ENCODE results near the gene CNNM4. TPM values are rescaled to one million over a fixed set of nuclear protein-coding genes. Genes with fewer than 3 reads are reported as not detected.
A peak's percentile ranks its signal among the peaks of the same experiment; 100 is the strongest.

CNNM4 gene
- total and polyA plus RNA-seq, 3 experiments from 2014 or later = 4.1 to 7.2 (median 6.9) TPM

DNA sequence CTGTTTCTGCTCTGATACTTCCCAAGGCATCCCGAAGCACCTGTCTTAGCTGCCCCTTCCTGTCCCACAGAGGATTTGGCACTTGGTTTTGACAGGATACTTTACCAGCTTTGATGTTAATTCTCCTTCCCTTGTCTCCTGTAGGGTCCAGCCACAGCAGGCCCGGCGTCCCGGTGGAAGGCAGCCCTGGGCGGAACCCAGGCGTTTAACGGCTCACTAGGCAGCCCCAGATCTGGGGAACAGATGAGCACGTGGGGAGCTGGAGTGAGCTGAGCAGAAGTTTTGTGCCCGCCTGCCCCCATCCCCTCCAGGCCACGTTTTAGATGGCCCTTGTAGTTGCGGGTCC lies 71.7 kb downstream of the CNNM4 start:
- DNase-seq = no peak
- Histone ChIP-seq H3K27me3 (ENCODE audit: insufficient read depth, low read length, poor library complexity, severe bottlenecking) (no peaks in the 10 kb centered on the region), H3K27ac (ENCODE audit: low read depth, low read length) (no peak overlapping the region), H3K4me1 (ENCODE audit: insufficient read depth, low read length) (no peaks in the 10 kb centered on the region), H3K9me3 (ENCODE audit: low read length) (no peaks in the 10 kb centered on the region), H3K36me3 (ENCODE audit: insufficient read depth, low read length) (peaks cover 56% of the 10 kb centered on the region), H3K4me3 (ENCODE audit: low read length) (no peak overlapping the region)
- Mint-ChIP-seq H3K27ac (peak overlapping the region in 1 of 8 donors; percentile 33), H3K27me3 (no peaks in the 10 kb centered on the region), H3K4me1 (peaks cover 0 to 3% (median 0%) of the 10 kb centered on the region in 3 donors), H3K9me3 (no peaks in the 10 kb centered on the region), H3K4me3 (no peak overlapping the region), H3K36me3 (peaks cover 6 to 88% (median 20%) of the 10 kb centered on the region in 3 donors)
- CTCF ChIA-PET = interaction anchor here (1.1 to 2.1 kb wide), 2 partner anchors 25 to 280 kb away, joined by 3 to 7 read pairs; partner anchors contain the start of genes ANKRD36 and ANKRD39
- POLR2A ChIA-PET = no interaction called here

DNA sequence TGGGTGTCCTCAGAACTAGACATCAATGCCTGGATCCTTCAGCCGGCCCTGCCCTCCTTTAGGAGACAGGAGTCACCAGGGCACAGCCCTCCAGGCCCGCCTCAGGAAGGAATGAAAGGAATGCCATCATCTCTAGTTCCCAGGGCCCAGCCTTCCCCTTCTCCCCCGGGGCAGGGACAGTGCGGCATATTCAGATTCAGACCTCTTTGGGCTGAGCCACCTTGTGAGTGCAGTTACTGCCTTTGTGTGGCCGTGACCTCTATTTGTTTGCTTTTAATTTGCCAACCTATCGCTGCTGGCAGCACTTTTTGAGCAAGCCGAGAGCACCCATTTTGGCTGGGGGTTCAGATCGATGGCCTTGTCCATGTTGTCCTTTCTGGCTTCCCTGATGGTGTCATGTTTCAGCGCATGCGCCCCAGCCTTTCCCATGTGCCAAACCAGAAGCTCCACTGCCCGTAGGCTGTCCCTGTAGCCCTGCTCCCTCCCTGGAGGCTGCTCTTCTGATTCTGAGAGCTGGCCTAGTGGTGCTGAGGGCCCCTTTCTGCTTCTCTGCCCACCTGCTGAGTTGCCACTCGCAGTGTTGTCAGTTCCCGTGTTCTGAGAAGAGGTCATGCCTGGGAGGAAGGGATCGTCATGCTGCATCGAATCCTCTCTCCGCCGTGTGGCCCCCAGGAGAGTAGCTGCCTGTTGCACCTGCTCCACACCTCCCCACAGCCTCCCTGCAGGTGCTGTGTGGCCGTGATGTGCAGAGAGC lies 72.2 kb downstream of the CNNM4 start:
- H3K4me1 ChIP-seq (ENCODE audit: insufficient read depth, low read length) = no peaks in the 10 kb centered on the region
- Mint-ChIP-seq H3K4me3 (no peak overlapping the region), H3K9me3 (no peaks in the 10 kb centered on the region), H3K27ac (peak overlapping the region in 3 of 8 donors; percentile 32 to 39 (median 36)), H3K36me3 (peaks cover 6 to 84% (median 20%) of the 10 kb centered on the region in 3 donors), H3K4me1 (peaks cover 0 to 4% (median 0%) of the 10 kb centered on the region in 3 donors), H3K27me3 (no peaks in the 10 kb centered on the region)
- POLR2A ChIA-PET = no interaction called here
- DNase-seq = no peak
- peaks cover 53% of the 10 kb centered on the region for H3K36me3 ChIP-seq (ENCODE audit: insufficient read depth, low read length)
- H3K27me3 ChIP-seq (ENCODE audit: insufficient read depth, low read length, poor library complexity, severe bottlenecking) = no peaks in the 10 kb centered on the region
- H3K27ac ChIP-seq (ENCODE audit: low read depth, low read length) = no peak overlapping the region
- CTCF ChIA-PET = interaction anchor here (0.8 to 2.1 kb wide), 3 partner anchors 9 to 280 kb away, joined by 3 to 7 read pairs (median 3); partner anchors contain the start of genes ANKRD36 and ANKRD39
- no peak overlapping the region for H3K4me3 ChIP-seq (ENCODE audit: low read length)
- no peaks in the 10 kb centered on the region for H3K9me3 ChIP-seq (ENCODE audit: low read length)

- CTCF ChIA-PET = interaction anchor here (1.3 to 1.7 kb wide), 3 partner anchors 9 to 22 kb away, joined by 3 to 8 read pairs (median 3); partner anchors contain the start of gene ANKRD39
- POLR2A ChIA-PET = no interaction called here
- H3K4me3 Mint-ChIP-seq = no peak overlapping the region
- H3K4me1 Mint-ChIP-seq = peaks cover 8 to 30% (median 13%) of the 10 kb centered on the region in 3 donors
- Histone ChIP-seq H3K27me3 (ENCODE audit: insufficient read depth, low read length, poor library complexity, severe bottlenecking) (no peaks in the 10 kb centered on the region), H3K27ac (ENCODE audit: low read depth, low read length) (no peak overlapping the region), H3K4me3 (ENCODE audit: low read length) (no peak overlapping the region), H3K9me3 (ENCODE audit: low read length) (no peaks in the 10 kb centered on the region), H3K36me3 (ENCODE audit: insufficient read depth, low read length) (peaks cover 32% of the 10 kb centered on the region), H3K4me1 (ENCODE audit: insufficient read depth, low read length) (peaks cover 17% of the 10 kb centered on the region)
- H3K9me3 Mint-ChIP-seq = no peaks in the 10 kb centered on the region
- no peak for DNase-seq
- no peaks in the 10 kb centered on the region for H3K27me3 Mint-ChIP-seq
- H3K27ac Mint-ChIP-seq = peak overlapping the region in 1 of 8 donors; percentile 35
- H3K36me3 Mint-ChIP-seq = peaks cover 0 to 60% (median 10%) of the 10 kb centered on the region in 3 donors
These were observed 75.1 kb downstream of the CNNM4 start for GRCh38 chr2:96835830-96836229.

DNA sequence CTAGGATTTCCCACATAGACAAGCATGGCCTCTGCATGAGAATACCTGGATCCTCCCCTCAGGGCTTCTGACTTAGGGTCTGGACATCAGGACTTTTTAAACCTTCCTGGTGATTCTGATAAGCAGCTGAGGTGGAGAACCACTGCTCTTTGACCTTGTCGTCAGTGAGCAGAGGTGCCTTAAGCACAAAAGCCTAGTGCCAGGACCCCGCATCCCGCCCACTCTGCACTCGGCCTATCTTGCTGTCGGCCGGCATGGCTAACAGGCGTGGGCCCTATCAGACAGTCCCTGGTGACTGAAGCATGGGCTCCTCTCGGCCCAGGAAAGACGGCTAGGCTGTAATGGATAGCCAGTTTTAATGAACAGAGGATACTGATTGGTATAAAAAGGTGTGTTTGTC lies 76.9 kb downstream of the CNNM4 start:
- H3K4me3 ChIP-seq (ENCODE audit: low read length) = no peak overlapping the region
- Mint-ChIP-seq H3K4me1 (peaks cover 8 to 33% (median 16%) of the 10 kb centered on the region in 3 donors), H3K9me3 (peaks cover 0 to 2% (median 0%) of the 10 kb centered on the region in 5 donors), H3K27ac (peak overlapping the region in 4 of 8 donors; percentile 26 to 62 (median 50)), H3K4me3 (peak overlapping the region in 1 of 7 donors; percentile 9), H3K36me3 (peaks cover 0 to 44% (median 6%) of the 10 kb centered on the region in 3 donors), H3K27me3 (no peaks in the 10 kb centered on the region)
- no peaks in the 10 kb centered on the region for H3K9me3 ChIP-seq (ENCODE audit: low read length)
- CTCF ChIA-PET = interaction anchor here (1.3 to 3.4 kb wide), 3 partner anchors 20 to 274 kb away, joined by 3 to 24 read pairs (median 4); partner anchors contain the start of gene ANKRD39
- no peak for DNase-seq
- POLR2A ChIA-PET = interaction anchor here (0.7 to 1.3 kb wide), 3 partner anchors 20 to 30 kb away, joined by 3 to 5 read pairs (median 3); partner anchors contain the start of gene ANKRD39
- peaks cover 16% of the 10 kb centered on the region for H3K36me3 ChIP-seq (ENCODE audit: insufficient read depth, low read length)
- peaks cover 17% of the 10 kb centered on the region for H3K4me1 ChIP-seq (ENCODE audit: insufficient read depth, low read length)
- no peaks in the 10 kb centered on the region for H3K27me3 ChIP-seq (ENCODE audit: insufficient read depth, low read length, poor library complexity, severe bottlenecking)
- H3K27ac ChIP-seq (ENCODE audit: low read depth, low read length) = no peak overlapping the region

DNA sequence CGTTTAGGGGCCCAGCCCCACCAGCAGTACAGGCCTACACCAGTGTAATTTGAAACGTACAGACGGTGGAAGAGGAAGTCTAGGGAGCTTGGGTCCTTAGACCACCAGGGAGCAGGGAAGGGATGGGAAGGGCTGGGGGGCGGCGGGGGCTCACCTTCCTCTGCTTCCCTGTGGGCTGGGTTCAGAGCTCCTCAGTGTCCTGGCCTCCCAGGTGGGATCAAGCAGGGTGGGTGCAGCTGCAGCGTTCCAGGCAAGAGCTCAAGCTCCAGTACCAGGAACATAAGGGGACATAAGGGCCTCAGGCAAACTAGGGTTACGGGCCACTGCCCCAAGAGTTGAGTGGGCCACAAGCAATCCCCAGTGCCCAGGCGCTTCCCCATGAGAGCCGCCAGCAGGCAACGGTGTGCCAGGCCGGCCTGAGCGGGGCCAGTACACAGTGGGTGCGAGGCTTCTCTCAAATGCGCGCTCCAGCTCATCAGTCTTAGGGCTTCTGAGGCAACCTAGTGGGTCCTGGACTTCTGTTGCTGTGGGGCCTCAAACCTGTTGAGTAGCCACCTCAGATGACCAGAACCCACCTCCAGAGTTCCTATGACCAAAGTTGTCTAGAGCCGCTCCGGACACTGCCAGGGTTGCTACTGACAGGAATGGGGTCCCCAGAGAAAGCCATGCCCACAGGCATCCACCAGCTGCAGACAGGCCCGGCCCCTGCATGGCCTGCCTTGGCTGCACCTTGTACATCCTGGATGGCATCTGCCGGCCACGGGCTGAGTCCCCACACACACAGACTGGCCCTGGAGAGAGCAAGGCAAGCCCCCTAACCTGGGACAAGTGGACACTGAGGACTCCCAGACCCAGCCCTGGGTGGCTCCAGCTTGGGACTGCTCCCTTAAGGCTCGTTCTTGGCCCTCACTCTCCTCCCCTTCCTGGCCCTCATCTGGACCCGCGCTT lies 77.9 kb downstream of the CNNM4 start:
- CTCF ChIA-PET = interaction anchor here (1.0 to 3.4 kb wide), 6 partner anchors 13 to 274 kb away, joined by 3 to 24 read pairs (median 4); partner anchors contain the start of gene ANKRD39
- Mint-ChIP-seq H3K4me1 (peaks cover 13 to 37% (median 17%) of the 10 kb centered on the region in 3 donors), H3K9me3 (peaks cover 0 to 2% (median 0%) of the 10 kb centered on the region in 5 donors), H3K27me3 (no peaks in the 10 kb centered on the region), H3K4me3 (peak overlapping the region in 6 of 7 donors; percentile 63 to 86 (median 76)), H3K27ac (peak overlapping the region; percentile 73 to 95 (median 89)), H3K36me3 (peaks cover 0 to 33% (median 4%) of the 10 kb centered on the region in 3 donors)
- POLR2A ChIA-PET = interaction anchor here (0.7 to 2.4 kb wide), 6 partner anchors 19 to 65 kb away, joined by 3 to 9 read pairs (median 4); partner anchors contain the start of genes ANKRD39 and CNNM3
- Histone ChIP-seq H3K4me3 (ENCODE audit: low read length) (peak overlapping the region; percentile 53), H3K27me3 (ENCODE audit: insufficient read depth, low read length, poor library complexity, severe bottlenecking) (no peaks in the 10 kb centered on the region), H3K4me1 (ENCODE audit: insufficient read depth, low read length) (peaks cover 17% of the 10 kb centered on the region), H3K36me3 (ENCODE audit: insufficient read depth, low read length) (peaks cover 7% of the 10 kb centered on the region), H3K9me3 (ENCODE audit: low read length) (no peaks in the 10 kb centered on the region), H3K27ac (ENCODE audit: low read depth, low read length) (no peak overlapping the region)
- DNase-seq = no peak

DNA sequence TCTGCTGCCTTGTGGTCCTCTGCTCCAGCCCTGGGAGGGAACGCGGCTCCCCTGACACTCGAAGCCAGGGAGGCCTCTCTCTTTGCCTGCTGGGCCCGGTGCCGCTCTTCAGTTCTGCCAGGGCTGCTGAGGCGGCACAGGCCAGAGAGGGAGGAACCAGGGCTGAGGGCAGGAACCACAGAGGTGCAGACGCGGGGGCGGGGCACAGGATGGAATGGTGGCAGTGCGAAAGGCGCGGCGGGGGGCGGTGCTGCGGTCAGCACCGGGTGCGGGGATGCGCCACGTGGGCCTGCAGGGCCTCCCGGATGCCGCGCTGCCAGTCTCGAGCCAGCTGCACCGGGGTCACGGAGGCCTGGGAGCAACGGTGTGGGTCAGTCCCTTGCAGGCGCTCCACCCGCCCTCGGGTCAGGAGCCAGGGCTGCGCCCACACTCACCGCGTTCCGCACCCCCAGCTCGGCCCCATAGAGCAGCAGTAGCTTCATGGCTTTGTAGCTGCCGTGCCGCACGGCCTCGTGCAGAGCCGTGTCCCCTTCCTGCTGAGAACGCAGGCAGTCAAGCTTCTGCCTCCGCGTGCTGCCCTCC lies 78.7 kb downstream of the CNNM4 start:
- peaks cover 13 to 37% (median 17%) of the 10 kb centered on the region in 3 donors for H3K4me1 Mint-ChIP-seq
- no peaks in the 10 kb centered on the region for H3K9me3 ChIP-seq (ENCODE audit: low read length)
- ChIA-PET POLR2A (interaction anchor here (0.9 to 2.4 kb wide), 4 partner anchors 18 to 114 kb away, joined by 3 to 9 read pairs (median 5); partner anchors contain the start of genes ANKRD39 and CNNM3), CTCF (interaction anchor here (0.9 to 3.4 kb wide), 7 partner anchors 12 to 273 kb away, joined by 3 to 24 read pairs (median 4); partner anchors contain the start of genes ANKRD39 and CNNM3)
- DNase-seq = peak; percentile 71 to 88 (median 84)
- peaks cover 6% of the 10 kb centered on the region for H3K36me3 ChIP-seq (ENCODE audit: insufficient read depth, low read length)
- peak overlapping the region; percentile 53 for H3K4me3 ChIP-seq (ENCODE audit: low read length)
- no peak overlapping the region for H3K27ac ChIP-seq (ENCODE audit: low read depth, low read length)
- no peaks in the 10 kb centered on the region for H3K27me3 ChIP-seq (ENCODE audit: insufficient read depth, low read length, poor library complexity, severe bottlenecking)
- H3K27ac Mint-ChIP-seq = peak overlapping the region; percentile 73 to 95 (median 89)
- H3K4me3 Mint-ChIP-seq = peak overlapping the region in 6 of 7 donors; percentile 63 to 86 (median 76)
- H3K4me1 ChIP-seq (ENCODE audit: insufficient read depth, low read length) = peaks cover 17% of the 10 kb centered on the region
- H3K36me3 Mint-ChIP-seq = peaks cover 0 to 28% (median 3%) of the 10 kb centered on the region in 3 donors
- no peaks in the 10 kb centered on the region for H3K27me3 Mint-ChIP-seq
- H3K9me3 Mint-ChIP-seq = peaks cover 0 to 2% (median 0%) of the 10 kb centered on the region in 5 donors
